ENCODE data around the gene GSK3B.

Gene GSK3B

DNA sequence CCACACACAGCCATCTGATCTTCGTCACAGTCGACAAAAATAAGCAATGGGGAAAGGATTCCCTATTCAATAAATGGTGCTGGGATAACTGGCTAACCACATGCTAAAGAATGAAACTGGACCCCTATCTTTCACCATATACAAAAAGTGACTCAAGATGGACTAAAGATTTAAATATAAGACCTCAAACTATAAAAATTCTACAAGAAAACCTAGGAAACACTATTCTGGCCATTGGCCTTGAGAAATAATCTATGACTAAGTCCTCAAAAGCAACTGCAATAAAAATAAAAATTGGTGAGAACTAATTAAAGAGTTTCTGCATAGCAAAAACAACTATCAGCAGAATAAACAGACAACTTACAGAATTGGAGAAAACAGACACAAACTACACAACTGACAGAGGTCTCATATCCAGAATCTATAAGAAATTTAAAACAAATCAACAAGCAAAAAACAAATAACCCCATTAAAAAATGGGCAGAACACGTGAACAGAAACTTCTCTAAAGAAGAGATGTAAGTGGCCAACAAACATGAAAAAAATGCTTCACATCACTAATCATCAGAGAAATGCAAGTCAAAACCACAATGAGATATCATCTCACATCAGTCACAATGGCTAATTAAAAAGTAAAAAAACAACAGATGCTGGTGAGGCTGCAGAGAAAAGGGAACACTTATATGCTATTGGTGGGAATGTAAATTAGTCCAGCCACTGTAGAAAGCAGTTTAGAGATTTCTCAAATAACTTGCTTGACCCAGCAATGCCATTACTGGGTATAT lies 208.3 kb downstream of the GSK3B start:
- DNase-seq (ENCODE audit: low read depth): no peak
- H3K4me3 ChIP-seq (ENCODE audit: low read depth, low read length): no peak overlapping the region
- TF ChIP-seq, protein P1, sequence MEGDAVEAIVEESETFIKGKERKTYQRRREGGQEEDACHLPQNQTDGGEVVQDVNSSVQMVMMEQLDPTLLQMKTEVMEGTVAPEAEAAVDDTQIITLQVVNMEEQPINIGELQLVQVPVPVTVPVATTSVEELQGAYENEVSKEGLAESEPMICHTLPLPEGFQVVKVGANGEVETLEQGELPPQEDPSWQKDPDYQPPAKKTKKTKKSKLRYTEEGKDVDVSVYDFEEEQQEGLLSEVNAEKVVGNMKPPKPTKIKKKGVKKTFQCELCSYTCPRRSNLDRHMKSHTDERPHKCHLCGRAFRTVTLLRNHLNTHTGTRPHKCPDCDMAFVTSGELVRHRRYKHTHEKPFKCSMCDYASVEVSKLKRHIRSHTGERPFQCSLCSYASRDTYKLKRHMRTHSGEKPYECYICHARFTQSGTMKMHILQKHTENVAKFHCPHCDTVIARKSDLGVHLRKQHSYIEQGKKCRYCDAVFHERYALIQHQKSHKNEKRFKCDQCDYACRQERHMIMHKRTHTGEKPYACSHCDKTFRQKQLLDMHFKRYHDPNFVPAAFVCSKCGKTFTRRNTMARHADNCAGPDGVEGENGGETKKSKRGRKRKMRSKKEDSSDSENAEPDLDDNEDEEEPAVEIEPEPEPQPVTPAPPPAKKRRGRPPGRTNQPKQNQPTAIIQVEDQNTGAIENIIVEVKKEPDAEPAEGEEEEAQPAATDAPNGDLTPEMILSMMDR (IDR thresholded peaks at IDR 0.05; ENCODE audit: low read depth, low read length, missing control alignments): no peak
- in situ Hi-C loops (cut with HindIII; ENCODE audit: low sequenced_read_pairs): no loop called here

DNA sequence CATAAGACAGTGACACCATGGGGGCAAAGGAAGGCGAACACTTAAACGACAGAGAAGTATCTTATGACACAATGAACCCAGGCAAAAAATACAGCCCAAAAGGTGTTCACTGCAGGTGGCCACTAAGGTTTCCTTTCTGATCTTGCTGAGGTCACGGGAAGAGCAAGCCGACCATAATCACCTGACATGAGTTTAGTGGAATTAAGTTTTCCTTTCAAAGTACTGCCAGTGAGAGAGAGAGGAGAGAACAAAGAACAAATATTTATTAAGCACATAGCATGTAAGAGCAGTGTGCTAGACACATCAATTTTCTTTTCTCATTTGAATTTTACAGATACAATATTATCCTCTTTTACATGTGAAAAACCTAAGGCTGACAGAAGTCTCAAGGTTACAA lies 210.1 kb downstream of the GSK3B start:
- no peak overlapping the region for H3K4me3 ChIP-seq (ENCODE audit: low read depth, low read length)
- DNase-seq (ENCODE audit: low read depth): no peak
- TF ChIP-seq, protein P1 (IDR thresholded peaks at IDR 0.05; ENCODE audit: low read depth, low read length, missing control alignments): no peak
- in situ Hi-C loops (cut with HindIII; ENCODE audit: low sequenced_read_pairs): no loop called here

GRCh38 chr3:119883461-119884160 lies 210.6 kb downstream of the GSK3B start:
- in situ Hi-C loops (cut with HindIII; ENCODE audit: low sequenced_read_pairs): no loop called here
- H3K4me3 ChIP-seq (ENCODE audit: low read depth, low read length): no peak overlapping the region
- TF ChIP-seq, protein P1 (IDR thresholded peaks at IDR 0.05; ENCODE audit: low read depth, low read length, missing control alignments): no peak
- no peak for DNase-seq (ENCODE audit: low read depth)

DNA sequence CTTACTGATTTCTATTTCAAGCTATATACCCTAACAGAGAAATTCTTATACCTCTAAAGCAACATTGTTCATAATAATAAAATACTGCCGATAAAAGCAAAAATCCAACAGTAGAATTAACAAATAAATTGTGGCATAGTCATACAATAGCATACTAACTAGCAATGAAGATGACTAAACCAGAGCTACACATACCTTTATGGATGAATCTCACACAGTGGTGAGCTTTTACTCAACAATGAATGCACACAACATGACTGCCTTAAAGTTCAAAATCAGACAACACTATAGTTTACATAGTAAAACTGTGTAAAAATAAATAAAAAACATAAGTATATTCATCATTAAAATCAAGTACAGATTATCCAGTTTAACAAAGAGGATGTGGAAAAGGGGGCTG lies 213.3 kb downstream of the GSK3B start:
- in situ Hi-C loops (cut with HindIII; ENCODE audit: low sequenced_read_pairs): no loop called here
- no peak overlapping the region for H3K4me3 ChIP-seq (ENCODE audit: low read depth, low read length)
- DNase-seq (ENCODE audit: low read depth): no peak
- TF ChIP-seq, protein P1 (IDR thresholded peaks at IDR 0.05; ENCODE audit: low read depth, low read length, missing control alignments): no peak

DNA sequence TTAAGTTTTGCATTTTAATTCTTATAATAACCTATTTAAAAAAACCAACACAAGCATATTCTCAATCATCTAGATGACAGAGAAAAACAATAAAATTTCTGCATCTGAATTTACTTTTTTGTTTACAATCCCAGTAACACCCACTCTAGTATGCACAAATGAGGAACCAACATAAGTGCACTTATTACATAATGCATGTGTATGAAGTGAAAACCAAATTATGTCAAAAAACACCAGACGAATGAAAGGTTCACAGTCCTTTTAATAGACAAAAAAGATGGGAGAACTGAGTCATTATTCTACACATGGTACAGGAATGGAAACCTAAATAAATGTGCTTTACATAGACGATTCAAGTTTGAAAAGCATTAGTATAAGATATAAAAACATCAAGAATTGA lies 220.6 kb downstream of the GSK3B start:
- no peak overlapping the region for H3K4me3 ChIP-seq (ENCODE audit: low read depth, low read length)
- no peak for DNase-seq (ENCODE audit: low read depth)
- in situ Hi-C loops (cut with HindIII; ENCODE audit: low sequenced_read_pairs): no loop called here
- TF ChIP-seq, protein P1 (IDR thresholded peaks at IDR 0.05; ENCODE audit: low read depth, low read length, missing control alignments): no peak

GRCh38 chr3:119872773-119873172 lies 221.5 kb downstream of the GSK3B start:
- in situ Hi-C loops (cut with HindIII; ENCODE audit: low sequenced_read_pairs): no loop called here
- no peak for DNase-seq (ENCODE audit: low read depth)
- TF ChIP-seq, protein P1 (IDR thresholded peaks at IDR 0.05; ENCODE audit: low read depth, low read length, missing control alignments): no peak
- no peak overlapping the region for H3K4me3 ChIP-seq (ENCODE audit: low read depth, low read length)
